Activated naive CD4-positive, alpha-beta T cell treated with anti-CD3 and anti-CD28 coated beads, Interleukin-2, amount 10 ng/mL, durations not matched to agents 7 days and 5 days (primary cell): ENCODE results near the gene OBSCN.
"Not testable (repeated sequence)": the region's sequence is repeated elsewhere in the genome, so short reads cannot be mapped to it uniquely, and the experiment has no call there.

Source experiments
- CTCF ChIA-PET: fragments of 350-600 bp; sonication (Branson Sonifier 250); formaldehyde crosslinking; loops from one replicate; lab custom pipeline; 2021; ENCODE audit warnings: antibody characterized with exemption; lab: Charles Lee
- DNase-seq: peaks from one replicate; pipeline ENCODE4 v3.0.0-alpha.2; 2020
- H3K27ac Mint-ChIP-seq: one replicate; pipeline ENCODE4 v1.8.0; 2021; ENCODE audit warnings: mild to moderate bottlenecking, moderate library complexity, mixed read lengths
- H3K27me3 Mint-ChIP-seq: one replicate; pipeline ENCODE4 v1.8.0; 2021; ENCODE audit warnings: mild to moderate bottlenecking, mixed read lengths
- H3K36me3 Mint-ChIP-seq: one replicate; pipeline ENCODE4 v1.8.0; 2021; ENCODE audit warnings: mixed read lengths
- H3K4me1 Mint-ChIP-seq: one replicate; pipeline ENCODE4 v1.8.0; 2021; ENCODE audit warnings: mixed read lengths
- H3K4me3 Mint-ChIP-seq: one replicate; pipeline ENCODE4 v1.8.0; 2021; ENCODE audit warnings: mild to moderate bottlenecking, moderate library complexity, mixed read lengths
- H3K9me3 Mint-ChIP-seq: one replicate; pipeline ENCODE4 v1.8.0; 2021; ENCODE audit warnings: mixed read lengths

OBSCN gene

DNA sequence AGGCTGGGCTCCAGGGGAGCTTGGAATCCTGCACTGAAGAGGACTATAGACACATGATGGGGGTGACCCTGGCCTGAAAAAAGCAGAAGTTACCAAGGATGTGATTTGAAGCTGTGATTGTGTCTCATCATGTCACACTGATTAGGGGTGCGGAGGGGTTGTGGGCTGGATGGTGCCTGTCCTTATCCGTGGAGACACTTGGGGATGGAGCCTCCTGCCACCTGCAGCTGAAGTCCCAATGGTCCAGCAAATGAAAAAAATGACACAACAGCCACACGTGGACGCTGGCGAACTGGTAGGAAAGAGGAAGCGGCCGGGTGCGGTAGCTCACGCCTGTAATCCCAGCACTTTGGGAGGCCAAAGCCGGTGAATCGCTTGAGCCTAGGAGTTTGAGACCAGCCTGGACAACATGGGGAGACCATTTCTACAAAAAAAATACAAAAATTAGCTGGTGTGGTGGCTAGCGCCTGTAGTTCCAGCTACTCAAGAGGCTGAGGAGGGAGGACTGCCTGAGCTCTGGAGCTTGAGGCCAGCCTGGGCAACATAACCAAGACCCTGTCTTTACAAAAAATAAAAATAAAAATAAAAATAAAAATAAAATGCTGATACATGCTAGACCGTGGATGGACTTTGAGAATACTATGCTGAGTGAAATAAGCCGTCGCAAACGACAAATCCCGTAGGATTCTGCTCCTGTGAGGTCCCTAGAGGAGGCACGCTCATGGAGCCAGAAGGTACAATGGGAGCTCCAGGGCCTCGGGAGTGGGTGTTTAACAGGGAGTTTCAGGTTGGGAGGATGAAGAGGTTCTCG is 43.1 kb upstream of the OBSCN start:
- CTCF ChIA-PET, result interaction anchor here (0.6 to 2.5 kb wide), 11 partner anchors 8 to 111 kb away, joined by 3 to 14 read pairs (median 4); no protein-coding TSS in a partner anchor
- Mint-ChIP-seq H3K4me1 (peaks cover 47% of the 10 kb centered on the region), H3K36me3 (peaks cover 3% of the 10 kb centered on the region), H3K4me3 (peak overlapping the region; percentile 88), H3K9me3 (no peaks in the 10 kb centered on the region), H3K27ac (peak overlapping the region; percentile 96), H3K27me3 (peaks cover 3% of the 10 kb centered on the region)
- DNase-seq, result no peak

GRCh38 chr1:228165372-228166169 is 42.3 kb upstream of the OBSCN start, which contains the start of gene IBA57:
Gene IBA57, plus strand, starts transcription at chr1:228165804. Its CDS starts 13 bp downstream, at chr1:228165817.
- Mint-ChIP-seq H3K27me3 (peaks cover 3% of the 10 kb centered on the region), H3K36me3 (peaks cover 3% of the 10 kb centered on the region), H3K9me3 (no peaks in the 10 kb centered on the region), H3K4me1 (peaks cover 46% of the 10 kb centered on the region), H3K27ac (peak within 1 kb of the TSS; percentile 96), H3K4me3 (peak within 1 kb of the TSS; percentile 88)
- CTCF ChIA-PET, result interaction anchor here (0.6 to 3.6 kb wide), 15 partner anchors 8 to 292 kb away, joined by 3 to 34 read pairs (median 4); partner anchors contain the start of gene GJC2
- peak; percentile 100 for DNase-seq

- peak overlapping the region; percentile 93 for H3K27ac Mint-ChIP-seq
- peak; percentile 75 for DNase-seq
- H3K4me3 Mint-ChIP-seq, result peak overlapping the region; percentile 83
- peaks cover 3% of the 10 kb centered on the region for H3K27me3 Mint-ChIP-seq
- peaks cover 3% of the 10 kb centered on the region for H3K36me3 Mint-ChIP-seq
- CTCF ChIA-PET, result interaction anchor here (0.7 to 3.6 kb wide), 10 partner anchors 9 to 435 kb away, joined by 3 to 34 read pairs (median 4); partner anchors contain the start of genes GJC2 and GUK1
- no peaks in the 10 kb centered on the region for H3K9me3 Mint-ChIP-seq
- peaks cover 44% of the 10 kb centered on the region for H3K4me1 Mint-ChIP-seq
Observed at GRCh38 chr1:228166170-228166936, 41.5 kb upstream of the OBSCN start.

GRCh38 chr1:228168563-228169270 is 39.1 kb upstream of the OBSCN start:
- no peaks in the 10 kb centered on the region for H3K27me3 Mint-ChIP-seq
- no peak overlapping the region for H3K4me3 Mint-ChIP-seq
- no peaks in the 10 kb centered on the region for H3K9me3 Mint-ChIP-seq
- peak overlapping the region; percentile 38 for H3K27ac Mint-ChIP-seq
- H3K36me3 Mint-ChIP-seq, result peaks cover 3% of the 10 kb centered on the region
- peaks cover 30% of the 10 kb centered on the region for H3K4me1 Mint-ChIP-seq
- CTCF ChIA-PET, result interaction anchor here (0.9 to 3.6 kb wide), 2 partner anchors 38 to 288 kb away, joined by 4 to 34 read pairs; no protein-coding TSS in a partner anchor
- no peak for DNase-seq

DNA sequence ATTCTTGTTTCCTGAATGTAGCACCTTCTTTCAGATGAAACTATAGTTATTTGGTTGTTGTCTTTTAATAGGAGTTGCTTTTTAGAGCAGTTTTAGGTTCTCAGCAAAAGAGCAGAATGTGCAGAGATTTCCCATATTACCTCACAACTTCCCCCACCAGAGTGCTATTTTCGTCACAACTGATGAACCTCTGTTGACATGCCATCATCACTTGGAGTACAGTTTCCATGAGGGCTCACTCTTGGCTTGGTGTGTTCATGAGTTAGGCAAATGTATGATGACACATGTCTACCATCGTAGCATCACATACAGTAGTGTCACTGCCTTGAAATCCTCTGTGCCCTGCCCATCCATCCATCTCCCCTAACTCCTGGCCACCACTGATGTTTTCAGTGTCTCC is 38.5 kb upstream of the OBSCN start:
- Mint-ChIP-seq H3K36me3 (peaks cover 3% of the 10 kb centered on the region), H3K9me3 (no peaks in the 10 kb centered on the region), H3K27ac (no peak overlapping the region), H3K4me1 (peaks cover 24% of the 10 kb centered on the region), H3K4me3 (no peak overlapping the region), H3K27me3 (no peaks in the 10 kb centered on the region)
- no peak for DNase-seq
- CTCF ChIA-PET, result interaction anchor here (3.6 kb wide), 1 partner anchor 38 kb away, joined by 34 read pairs; no protein-coding TSS in a partner anchor

DNA sequence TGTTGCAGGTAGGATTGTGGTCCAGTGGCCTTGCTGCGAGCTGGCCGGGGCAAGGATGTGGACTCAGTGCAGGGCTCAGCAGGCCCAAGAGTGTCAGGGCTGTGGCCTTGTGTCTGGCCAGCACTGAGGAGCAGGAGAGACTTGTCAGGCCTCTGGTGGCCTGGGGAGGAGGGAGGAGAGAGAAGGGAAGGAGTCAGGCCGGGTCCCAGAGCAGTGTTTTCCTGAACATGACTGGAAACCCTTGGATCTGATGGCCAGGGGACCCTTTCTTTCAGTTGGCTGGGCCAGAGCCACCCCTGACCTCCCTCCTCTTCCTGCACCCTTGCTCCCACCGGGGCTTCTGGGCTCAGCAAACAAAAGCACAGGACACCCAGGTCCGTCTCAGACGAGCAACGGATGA is 37.2 kb upstream of the OBSCN start:
- CTCF ChIA-PET, result no interaction called here
- Mint-ChIP-seq H3K4me3 (no peak overlapping the region), H3K4me1 (peaks cover 15% of the 10 kb centered on the region), H3K36me3 (peaks cover 3% of the 10 kb centered on the region), H3K27me3 (no peaks in the 10 kb centered on the region), H3K9me3 (no peaks in the 10 kb centered on the region), H3K27ac (no peak overlapping the region)
- DNase-seq, result no peak

GRCh38 chr1:228171221-228171891 is 36.5 kb upstream of the OBSCN start:
- Mint-ChIP-seq H3K27ac (no peak overlapping the region), H3K27me3 (no peaks in the 10 kb centered on the region), H3K9me3 (no peaks in the 10 kb centered on the region), H3K4me3 (no peak overlapping the region), H3K36me3 (peaks cover 3% of the 10 kb centered on the region), H3K4me1 (peaks cover 15% of the 10 kb centered on the region)
- CTCF ChIA-PET, result no interaction called here
- DNase-seq, result no peak

- peaks cover 3% of the 10 kb centered on the region for H3K36me3 Mint-ChIP-seq
- CTCF ChIA-PET, result no interaction called here
- H3K4me1 Mint-ChIP-seq, result peaks cover 4% of the 10 kb centered on the region
- no peak for DNase-seq
- no peaks in the 10 kb centered on the region for H3K27me3 Mint-ChIP-seq
- H3K27ac Mint-ChIP-seq, result peak overlapping the region; percentile 37
- H3K4me3 Mint-ChIP-seq, result no peak overlapping the region
- no peaks in the 10 kb centered on the region for H3K9me3 Mint-ChIP-seq
Observed at GRCh38 chr1:228172591-228173527, 35.0 kb upstream of the OBSCN start.

- H3K4me1 Mint-ChIP-seq, H3K27ac Mint-ChIP-seq, H3K36me3 Mint-ChIP-seq, H3K4me3 Mint-ChIP-seq, H3K9me3 Mint-ChIP-seq, H3K27me3 Mint-ChIP-seq: not testable (repeated sequence)
- CTCF ChIA-PET, result interaction anchor here (0.9 kb wide), 1 partner anchor 9 kb away, joined by 3 read pairs; no protein-coding TSS in a partner anchor
- peak; percentile 50 for DNase-seq
Observed at GRCh38 chr1:228173528-228174481, 34.0 kb upstream of the OBSCN start.

GRCh38 chr1:228174482-228175315 is 33.1 kb upstream of the OBSCN start:
- Mint-ChIP-seq H3K9me3 (no peaks in the 10 kb centered on the region), H3K4me1 (peaks cover 4% of the 10 kb centered on the region), H3K27me3 (no peaks in the 10 kb centered on the region), H3K27ac (no peak overlapping the region), H3K36me3 (no peaks in the 10 kb centered on the region), H3K4me3 (no peak overlapping the region)
- DNase-seq, result peak; percentile 53
- CTCF ChIA-PET, result interaction anchor here (0.9 kb wide), 1 partner anchor 9 kb away, joined by 3 read pairs; no protein-coding TSS in a partner anchor
